ENCODE results near the gene KRT84.

Gene KRT84

DNA sequence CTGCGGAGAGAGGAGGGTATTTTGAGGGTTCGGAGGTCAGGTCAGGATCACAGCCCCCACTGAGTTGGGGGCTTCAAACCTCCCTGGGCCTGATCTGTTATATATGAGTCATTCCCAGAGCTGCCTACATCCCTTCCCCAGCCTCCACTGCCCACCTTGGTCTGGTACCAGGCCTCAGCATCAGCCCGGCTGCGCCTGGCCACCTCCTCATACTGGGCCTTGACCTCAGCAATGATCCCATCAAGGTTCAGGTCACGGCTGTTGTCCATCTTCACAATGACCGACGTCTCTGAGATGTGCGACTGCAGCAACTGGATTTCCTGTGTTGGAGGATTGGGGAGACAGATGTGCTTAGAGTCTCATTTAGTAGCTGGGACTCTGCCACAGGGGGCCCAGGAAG, 4.2 kb downstream of the KRT84 start:
- no peak for DNase-seq

DNA sequence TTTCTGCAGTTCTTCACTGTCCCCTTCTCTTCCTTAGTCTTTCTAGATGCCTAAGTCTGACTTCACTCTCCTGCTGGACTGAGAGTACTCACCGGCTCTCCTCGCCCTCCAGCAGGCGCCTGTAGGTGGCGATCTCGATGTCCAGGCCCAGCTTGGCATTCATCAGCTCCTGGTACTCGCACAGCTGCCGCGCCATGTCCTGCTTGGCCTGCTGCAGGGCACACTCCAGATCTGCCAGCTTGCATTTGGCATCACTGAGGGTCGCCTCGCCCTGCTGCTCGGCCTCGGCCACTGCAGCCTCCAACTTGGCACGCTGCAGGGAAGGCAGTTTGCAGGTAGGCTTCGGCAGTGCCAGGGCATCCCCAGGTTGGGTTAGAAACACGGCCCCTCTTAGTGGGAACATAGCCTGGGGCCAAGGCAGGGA, 5.2 kb downstream of the KRT84 start:
- DNase-seq, result no peak

GRCh38 chr12:52379536-52379935, 5.9 kb downstream of the KRT84 start:
- no peak for DNase-seq

DNA sequence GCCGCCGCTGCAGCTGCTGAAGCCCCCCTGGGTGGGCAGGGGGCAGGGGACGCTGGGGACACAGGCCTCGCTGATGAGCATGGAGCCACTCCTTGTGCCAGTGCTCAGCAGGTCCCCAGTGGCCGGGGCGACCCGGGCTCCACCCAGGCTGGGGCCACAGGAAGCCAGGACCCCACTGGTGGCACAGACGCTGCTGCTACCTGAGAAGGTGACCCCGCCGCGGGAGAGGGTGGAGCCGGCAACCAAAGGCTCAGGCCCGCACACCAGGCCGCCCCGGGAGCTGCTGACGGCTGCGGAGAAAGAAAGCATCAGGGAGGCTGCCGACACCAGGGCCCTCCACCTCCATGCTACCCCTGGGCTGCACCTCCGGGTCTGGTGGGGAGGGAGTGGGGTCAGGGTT, 7.4 kb downstream of the KRT84 start:
- DNase-seq, result no peak

DNA sequence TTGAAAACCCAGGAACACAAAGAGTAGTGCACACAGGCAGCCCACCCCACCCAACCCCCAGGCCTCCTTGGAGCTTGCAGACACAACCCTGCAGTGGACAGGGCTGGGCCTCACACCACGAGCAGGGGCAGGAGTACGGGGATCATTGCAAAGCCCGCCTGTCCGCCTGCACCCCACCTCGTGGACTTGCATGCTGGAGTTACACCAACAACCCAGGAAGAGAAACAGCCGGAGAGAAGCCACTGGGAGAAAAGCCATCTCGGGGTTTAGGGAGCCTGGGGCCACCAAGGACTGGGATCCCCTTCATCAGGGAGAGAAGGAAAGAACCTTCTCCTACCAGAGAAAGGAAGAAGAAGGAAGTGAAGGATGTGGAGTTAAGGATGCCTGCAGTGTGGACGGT, 8.2 kb downstream of the KRT84 start:
- DNase-seq, result no peak

DNA sequence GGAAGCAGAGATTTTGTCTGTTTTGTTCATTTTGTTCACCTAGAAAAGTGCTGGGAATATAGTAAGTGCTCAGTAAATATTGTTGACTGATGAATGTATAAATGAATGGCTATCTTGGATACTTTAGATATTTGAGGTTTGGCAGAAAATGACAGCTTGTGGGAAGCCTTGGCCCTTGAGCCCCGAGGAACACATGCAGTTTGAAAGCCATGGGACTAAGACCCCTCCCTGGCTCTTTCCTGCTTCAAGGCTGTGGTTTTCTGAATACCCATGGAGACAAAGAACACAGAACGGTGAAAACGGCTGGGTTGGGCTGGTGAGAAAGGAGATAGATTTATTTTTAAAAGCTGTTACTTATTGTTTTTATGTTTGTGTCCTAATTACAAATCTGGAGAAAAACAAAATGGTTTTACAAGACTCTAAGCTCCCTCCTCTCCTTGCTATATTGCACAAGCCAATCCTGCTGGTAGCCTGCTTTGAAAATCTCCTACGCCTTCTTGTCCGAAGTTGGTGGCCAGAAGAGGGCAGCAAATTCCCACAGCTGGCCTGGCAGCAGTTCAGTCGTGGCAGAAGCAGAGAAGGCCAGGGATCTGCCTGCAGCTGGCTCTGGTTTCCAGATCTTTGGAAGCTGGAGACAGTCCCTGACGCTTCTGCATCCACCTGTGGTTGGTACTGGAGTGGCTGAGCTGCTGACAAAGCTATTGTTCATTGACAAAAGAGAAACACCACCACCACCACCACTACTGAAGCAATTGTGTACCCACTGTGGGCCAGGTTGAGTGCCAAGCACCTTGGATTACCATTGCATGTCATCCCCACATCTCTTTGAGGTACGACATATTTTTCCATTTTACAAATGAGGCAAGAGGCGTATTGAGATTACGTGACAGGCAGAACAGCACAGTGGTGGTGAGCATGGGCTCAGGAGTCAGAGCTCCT, 13.0 kb downstream of the KRT84 start:
- no peak for DNase-seq

DNA sequence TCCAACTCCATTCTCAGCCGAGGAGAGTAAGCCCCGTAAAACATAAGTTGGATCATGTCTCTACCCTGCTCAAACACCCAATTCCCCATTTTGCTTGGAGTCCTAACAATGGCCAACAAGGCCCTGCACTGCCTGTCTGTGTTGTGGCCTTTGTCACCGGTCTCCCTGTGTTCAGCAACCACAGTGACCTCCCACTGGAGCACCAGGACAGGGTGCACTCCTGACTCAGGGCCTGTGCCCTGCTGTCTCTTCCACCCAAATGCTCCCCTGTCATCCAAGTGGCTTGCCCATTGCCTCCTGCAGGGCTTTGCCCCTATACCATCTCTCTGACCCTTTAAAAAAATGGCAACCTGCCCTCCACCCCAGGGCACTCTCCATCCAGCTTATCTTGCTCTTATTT, 13.7 kb downstream of the KRT84 start:
- DNase-seq, result no peak

DNA sequence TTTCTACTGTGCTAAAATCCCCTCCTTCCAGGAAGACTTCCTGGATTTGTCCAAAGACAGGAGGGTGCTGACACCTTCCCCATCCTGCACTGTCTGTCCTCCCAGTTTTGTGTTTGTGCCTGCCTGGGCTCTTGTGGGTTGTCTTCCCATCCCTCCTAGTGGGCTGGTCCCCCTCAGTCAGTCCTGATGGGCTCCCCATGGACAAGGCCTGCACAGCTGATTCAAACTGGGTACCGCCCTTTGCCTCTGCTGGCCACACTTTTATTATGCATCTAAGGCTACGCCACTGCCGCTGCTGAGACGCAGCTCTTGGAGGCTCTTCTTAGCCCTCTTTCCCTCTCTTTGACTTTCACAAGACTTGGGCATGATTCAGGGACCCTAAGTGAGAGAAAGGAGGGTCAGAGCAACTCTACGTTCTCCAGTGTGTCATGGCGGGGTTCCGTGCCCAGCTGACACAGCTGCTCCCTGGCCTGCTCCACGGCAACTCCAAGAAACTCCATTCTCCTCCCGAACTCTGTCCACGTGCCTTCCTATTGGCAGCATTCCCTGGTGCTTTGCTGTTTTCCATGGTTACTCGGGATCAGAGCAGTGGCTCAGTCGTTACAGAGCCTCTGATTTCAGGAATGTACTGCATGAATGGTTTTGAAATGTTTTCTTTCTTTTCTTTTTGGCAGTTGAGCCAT, 14.4 kb downstream of the KRT84 start:
- no peak for DNase-seq

DNA sequence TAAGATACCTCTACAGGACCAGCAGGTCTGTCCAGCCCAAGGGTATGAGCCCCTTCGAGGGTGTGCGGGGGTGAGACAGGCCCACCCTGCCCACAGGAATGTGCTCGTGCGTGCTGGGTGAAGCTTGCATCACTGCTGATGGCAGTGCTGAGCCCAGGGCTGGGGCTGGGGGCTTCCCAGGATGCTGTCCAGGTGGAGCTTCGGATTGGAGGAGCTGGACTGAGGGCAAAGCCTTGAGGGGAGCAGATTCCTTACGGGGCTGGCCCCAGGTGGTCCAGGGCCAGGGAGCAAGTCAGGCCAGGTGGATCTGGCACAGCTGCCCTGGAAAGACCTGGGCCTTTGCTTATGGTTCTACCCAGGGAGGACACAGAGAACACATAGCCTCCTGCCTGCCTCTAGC, 15.6 kb downstream of the KRT84 start:
- DNase-seq, result no peak

GRCh38 chr12:52369211-52369610, 16.2 kb downstream of the KRT84 start:
- DNase-seq, result no peak

DNA sequence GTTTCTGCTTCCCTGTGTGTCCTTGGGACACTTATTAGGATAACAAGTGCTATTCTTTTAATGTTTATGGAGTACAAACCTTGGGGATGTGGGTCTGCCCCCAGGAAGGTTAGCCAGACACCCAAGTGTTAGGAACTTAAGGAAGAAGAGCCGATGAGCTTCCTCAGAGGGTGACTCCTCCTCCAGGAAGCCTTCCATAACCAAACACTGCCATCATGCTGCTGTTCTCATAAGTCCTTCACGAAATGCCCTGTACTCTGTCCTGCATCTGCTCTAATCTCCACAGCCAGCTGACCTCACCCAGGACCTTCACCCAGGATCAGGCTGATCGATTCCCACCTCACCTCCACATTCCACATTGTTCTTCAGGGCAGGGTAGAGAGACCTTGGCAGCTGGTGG, 16.9 kb downstream of the KRT84 start:
- no peak for DNase-seq

DNA sequence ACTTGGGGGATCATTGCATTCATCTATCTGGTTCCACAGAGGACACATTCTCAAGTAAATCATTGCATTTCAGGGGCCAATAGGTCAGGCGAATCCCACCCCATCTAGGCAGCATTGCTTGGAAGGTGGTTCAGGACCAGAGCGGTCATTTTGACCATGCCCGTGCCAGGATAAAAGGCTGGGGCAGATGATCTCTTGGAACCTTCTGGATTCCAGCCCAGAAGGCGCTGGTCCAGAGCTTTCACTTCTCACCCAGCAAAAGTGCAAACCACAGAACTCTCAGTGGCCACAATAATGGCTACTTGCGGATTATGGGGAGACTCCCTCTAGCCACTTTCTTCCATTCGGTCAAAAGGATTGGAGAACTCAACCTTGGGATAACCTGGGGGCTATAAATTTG, 17.6 kb downstream of the KRT84 start:
- DNase-seq, result no peak

DNA sequence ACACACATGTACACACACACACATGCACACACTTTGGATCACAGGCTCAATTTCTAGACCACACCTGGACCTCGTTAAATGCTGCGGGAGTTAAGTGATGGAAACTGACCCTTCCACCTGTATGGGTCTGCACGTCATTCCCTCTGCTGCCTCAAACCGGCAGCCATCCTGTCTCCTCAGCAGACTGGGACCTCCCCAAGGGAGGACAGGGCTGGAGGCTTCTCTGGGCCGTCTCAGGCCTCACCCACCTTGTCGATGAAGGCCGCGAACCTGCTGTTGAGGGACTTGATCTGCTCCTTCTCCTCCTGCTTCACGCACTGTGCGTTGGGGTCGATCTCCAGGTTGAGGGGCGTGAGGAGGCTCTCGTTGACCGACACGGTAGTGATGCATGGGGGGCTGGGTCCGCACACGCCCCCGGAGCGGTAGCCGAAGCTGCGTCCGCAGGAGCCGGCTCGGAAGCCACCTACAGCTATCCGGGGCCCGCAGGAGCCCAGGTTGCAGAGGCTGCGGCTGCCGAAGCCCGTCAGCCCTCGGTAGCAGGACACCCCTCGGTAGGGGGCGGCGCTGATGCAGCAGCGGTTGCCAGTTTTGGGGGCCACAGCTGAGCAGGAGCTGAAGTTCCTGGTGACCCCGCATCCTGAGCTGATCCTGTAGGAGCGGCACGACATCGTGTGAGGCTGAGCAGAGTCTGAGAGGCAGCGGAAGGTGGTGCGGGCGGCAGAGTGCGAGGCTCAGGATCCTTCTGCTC, 18.5 kb downstream of the KRT84 start, which contains the start of gene KRT85:
Gene KRT85, minus strand, starts transcription at position 744 of the 748 bp plus-strand sequence. Its CDS starts 76 bp downstream, at position 668.
- DNase-seq, result no peak

- DNase-seq, result no peak
Observed at GRCh38 chr12:52364901-52365489, 20.5 kb downstream of the KRT84 start.

- no peak for DNase-seq
Observed at GRCh38 chr12:52364061-52364460, 21.4 kb downstream of the KRT84 start.

DNA sequence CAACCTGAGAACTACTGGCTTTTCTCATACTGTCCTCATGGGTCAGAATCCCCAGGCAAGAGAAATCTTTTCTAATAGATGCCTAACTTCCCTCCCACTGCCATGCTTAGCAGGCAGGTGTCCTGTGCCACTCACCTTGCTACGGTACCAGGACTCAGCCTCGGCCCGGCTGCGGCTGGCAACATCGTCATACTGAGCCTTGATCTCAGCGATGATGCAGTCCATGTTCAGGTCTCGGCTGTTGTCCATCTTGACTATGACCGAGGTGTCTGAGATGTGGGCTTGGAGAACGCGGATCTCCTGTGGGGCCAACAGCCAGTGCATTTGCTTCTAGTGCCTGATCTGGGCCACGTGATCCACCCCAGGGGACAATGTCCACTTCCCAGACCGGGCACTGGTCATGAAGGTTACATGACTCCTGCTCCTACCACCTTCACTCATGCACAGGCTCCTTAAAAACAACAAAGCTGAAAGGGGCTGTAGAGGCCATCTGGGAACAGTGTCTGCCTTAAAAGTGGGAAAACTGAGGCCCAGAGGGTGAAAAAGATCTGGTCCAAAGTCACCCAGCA, 22.3 kb downstream of the KRT84 start:
- no peak for DNase-seq

DNA sequence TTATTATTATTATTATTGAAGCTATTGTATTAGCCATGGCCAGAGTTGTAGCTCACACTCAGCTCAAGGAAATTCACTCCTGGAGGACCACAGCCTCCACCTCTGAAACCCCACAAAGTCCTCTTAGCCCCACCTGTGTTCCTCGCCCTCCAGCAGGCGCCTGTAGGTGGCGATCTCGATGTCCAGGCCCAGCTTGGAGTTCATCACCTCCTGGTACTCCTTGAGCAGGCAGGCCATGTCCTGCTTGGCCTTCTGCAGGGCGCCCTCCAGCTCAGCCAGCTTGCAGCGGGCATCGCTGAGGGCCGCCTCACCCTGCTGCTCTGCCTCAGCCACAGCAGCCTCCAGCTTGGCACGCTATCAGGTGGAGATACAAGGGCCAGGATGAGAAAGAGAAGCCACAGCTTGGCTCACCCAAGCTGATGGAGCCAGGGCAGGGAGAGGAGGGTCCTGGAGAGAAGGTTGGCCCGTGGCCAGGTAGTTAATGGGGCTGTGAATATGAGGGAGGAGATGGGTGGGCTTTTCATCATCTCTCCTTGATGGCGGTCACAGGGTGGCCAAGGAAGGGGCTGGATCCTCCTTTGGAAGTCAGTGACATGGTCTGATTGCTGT, 23.2 kb downstream of the KRT84 start:
- no peak for DNase-seq

DNA sequence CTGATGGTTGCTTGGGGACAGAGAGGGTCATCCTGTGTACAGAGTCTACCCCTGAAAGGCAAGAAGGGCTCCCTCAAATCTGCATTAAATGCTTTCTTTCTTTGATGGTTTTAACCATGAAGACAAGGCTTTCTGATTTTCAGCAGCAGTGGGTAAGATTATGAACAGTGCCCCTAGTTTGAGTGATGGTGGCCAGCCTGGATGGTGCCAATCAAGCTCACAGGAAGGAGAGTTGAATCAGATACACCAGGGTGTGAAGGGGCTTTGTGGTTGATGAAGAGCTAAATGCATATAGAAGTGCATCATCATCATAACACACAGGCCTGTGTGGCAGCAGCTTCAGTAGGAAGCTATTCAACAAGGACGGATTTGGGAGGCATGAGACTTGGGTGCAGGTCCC, 23.9 kb downstream of the KRT84 start:
- no peak for DNase-seq

- DNase-seq, result no peak
Observed at GRCh38 chr12:52360663-52361271, 24.7 kb downstream of the KRT84 start.

- DNase-seq, result no peak
Observed at GRCh38 chr12:52360106-52360662, 25.3 kb downstream of the KRT84 start.

DNA sequence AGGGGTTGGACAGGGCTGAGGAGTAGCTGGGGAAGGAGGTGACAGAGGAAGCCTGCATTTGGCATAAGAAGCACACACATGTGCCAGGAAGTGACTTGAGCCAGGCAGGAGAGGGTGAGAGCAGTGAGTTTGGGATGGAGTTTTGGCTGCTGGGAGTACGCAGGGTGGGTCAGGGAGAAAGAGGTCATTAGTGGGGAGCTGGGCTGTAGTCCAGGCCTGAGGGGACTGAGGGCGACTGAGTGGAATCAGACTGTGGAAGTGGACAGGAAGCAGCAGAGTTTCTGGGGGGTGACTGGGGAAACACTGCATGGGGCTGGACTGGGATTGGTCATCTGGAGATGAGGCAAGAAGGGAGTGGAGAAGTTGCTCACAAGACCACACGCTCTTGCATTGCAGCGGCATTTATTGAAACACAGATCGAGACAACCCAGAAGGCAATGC, 25.8 kb downstream of the KRT84 start:
- no peak for DNase-seq
